NCI-H2227 (cell line): ENCODE results near the gene IPO5.
"Not testable (repeated sequence)": the region's sequence is repeated elsewhere in the genome, so short reads cannot be mapped to it uniquely, and the experiment has no call there.

Source experiments
- DNase-seq: peaks from one replicate; lab custom pipeline; 2025; ENCODE audit not compliant: unreplicated experiment; lab: John Stamatoyannopoulos, UW

Gene IPO5

GRCh38 chr13:97948041-97948440 is 5.4 kb upstream of the IPO5 start:
- DNase-seq: no peak

GRCh38 chr13:97949316-97949715 is 4.2 kb upstream of the IPO5 start:
- DNase-seq: not testable (repeated sequence)

- DNase-seq: no peak
These were observed 2.1 kb upstream of the IPO5 start for GRCh38 chr13:97951376-97951775.

GRCh38 chr13:97952831-97953230 is 644 bp upstream of the IPO5 start:
- DNase-seq: not testable (repeated sequence)

- DNase-seq: no peak
These were observed 7.9 kb downstream of the IPO5 start for GRCh38 chr13:97961340-97961739.

- DNase-seq: no peak
These were observed 9.4 kb downstream of the IPO5 start for GRCh38 chr13:97962887-97963286.

GRCh38 chr13:97967226-97967625 is 13.8 kb downstream of the IPO5 start:
- no peak for DNase-seq

- no peak for DNase-seq
These were observed 14.5 kb downstream of the IPO5 start for GRCh38 chr13:97967948-97968347.

GRCh38 chr13:97971519-97971918 is 18.0 kb downstream of the IPO5 start:
- no peak for DNase-seq

- no peak for DNase-seq
These were observed 21.3 kb downstream of the IPO5 start for GRCh38 chr13:97974773-97975172.

- DNase-seq: no peak
These were observed 21.9 kb downstream of the IPO5 start for GRCh38 chr13:97975280-97975847.

GRCh38 chr13:97975848-97976609 is 22.6 kb downstream of the IPO5 start:
- DNase-seq: peak; percentile 93

GRCh38 chr13:97976610-97977521 is 23.4 kb downstream of the IPO5 start:
- DNase-seq: peak; percentile 43

GRCh38 chr13:97977982-97978381 is 24.5 kb downstream of the IPO5 start:
- no peak for DNase-seq

GRCh38 chr13:97978651-97979050 is 25.2 kb downstream of the IPO5 start:
- DNase-seq: no peak

- DNase-seq: no peak
These were observed 25.6 kb downstream of the IPO5 start for GRCh38 chr13:97979051-97979450.

- DNase-seq: no peak
These were observed 26.1 kb downstream of the IPO5 start for GRCh38 chr13:97979556-97979955.

- DNase-seq: no peak
These were observed 28.8 kb downstream of the IPO5 start for GRCh38 chr13:97982286-97982685.

- DNase-seq: no peak
These were observed 33.4 kb downstream of the IPO5 start for GRCh38 chr13:97986835-97987234.

GRCh38 chr13:97999653-98000052 is 46.2 kb downstream of the IPO5 start:
- no peak for DNase-seq

GRCh38 chr13:98004107-98004506 is 50.6 kb downstream of the IPO5 start:
- no peak for DNase-seq

GRCh38 chr13:98004997-98005396 is 51.5 kb downstream of the IPO5 start:
- not testable (repeated sequence) for DNase-seq
